Nephron (organoid): Measurements from ENCODE around the gene CDH13.

Source experiments
- H3K27ac Mint-ChIP-seq, 3 experiments: 2 replicates each; pipeline ENCODE4 v1.8.0; 2020; ENCODE audit warnings: mixed read lengths in 3 of 3, mild to moderate bottlenecking in 2 of 3, moderate library complexity in 1 of 3
- H3K27me3 Mint-ChIP-seq: 2 replicates; pipeline ENCODE4 v1.8.0; 2021; ENCODE audit warnings: low read depth, mild to moderate bottlenecking, moderate library complexity, mixed read lengths
- H3K36me3 Mint-ChIP-seq: 2 replicates; pipeline ENCODE4 v1.8.0; 2020; ENCODE audit warnings: low read depth, mixed read lengths
- H3K4me1 Mint-ChIP-seq: 2 replicates; pipeline ENCODE4 v1.8.0; 2020; ENCODE audit warnings: mixed read lengths
- H3K4me3 Mint-ChIP-seq, 3 experiments: 2 replicates each; pipeline ENCODE4 v1.8.0; 2020; ENCODE audit warnings: mild to moderate bottlenecking in 3 of 3, mixed read lengths in 3 of 3, moderate library complexity in 2 of 3
- H3K9me3 Mint-ChIP-seq: 2 replicates; pipeline ENCODE4 v1.8.0; 2020; ENCODE audit warnings: mixed read lengths
- TF ChIP-seq, protein P1 (sequence below), 3 experiments: fragments of 200-600 bp; sonication (generic); IDR thresholded peaks; one replicate each; pipeline ENCODE4 v1.5.0; 2021; ENCODE audit warnings: antibody characterized with exemption in 3 of 3; ENCODE audit not compliant: unreplicated experiment in 3 of 3

Gene CDH13

DNA sequence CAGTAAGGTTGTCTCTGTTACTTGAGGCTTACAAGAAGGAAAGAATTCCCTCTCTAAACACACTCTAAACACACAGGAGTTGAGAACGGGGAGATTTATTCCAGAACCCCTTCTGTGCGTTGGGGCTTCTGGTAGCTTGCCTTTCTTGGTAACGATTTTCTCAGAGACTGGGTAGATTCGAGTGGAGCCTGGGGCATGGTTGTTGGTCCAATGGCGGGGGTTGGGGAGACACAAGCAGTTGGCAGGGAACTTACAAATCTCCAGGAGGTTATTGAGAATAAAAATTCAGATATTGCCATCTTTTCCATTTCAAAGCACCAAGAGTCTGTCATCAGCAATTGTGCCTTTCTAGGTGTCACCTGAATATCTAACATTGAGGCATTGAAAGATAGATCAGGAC, 251.7 kb downstream of the CDH13 start:
- peaks cover 13% of the 10 kb centered on the region for H3K27me3 Mint-ChIP-seq
- TF ChIP-seq, protein P1, sequence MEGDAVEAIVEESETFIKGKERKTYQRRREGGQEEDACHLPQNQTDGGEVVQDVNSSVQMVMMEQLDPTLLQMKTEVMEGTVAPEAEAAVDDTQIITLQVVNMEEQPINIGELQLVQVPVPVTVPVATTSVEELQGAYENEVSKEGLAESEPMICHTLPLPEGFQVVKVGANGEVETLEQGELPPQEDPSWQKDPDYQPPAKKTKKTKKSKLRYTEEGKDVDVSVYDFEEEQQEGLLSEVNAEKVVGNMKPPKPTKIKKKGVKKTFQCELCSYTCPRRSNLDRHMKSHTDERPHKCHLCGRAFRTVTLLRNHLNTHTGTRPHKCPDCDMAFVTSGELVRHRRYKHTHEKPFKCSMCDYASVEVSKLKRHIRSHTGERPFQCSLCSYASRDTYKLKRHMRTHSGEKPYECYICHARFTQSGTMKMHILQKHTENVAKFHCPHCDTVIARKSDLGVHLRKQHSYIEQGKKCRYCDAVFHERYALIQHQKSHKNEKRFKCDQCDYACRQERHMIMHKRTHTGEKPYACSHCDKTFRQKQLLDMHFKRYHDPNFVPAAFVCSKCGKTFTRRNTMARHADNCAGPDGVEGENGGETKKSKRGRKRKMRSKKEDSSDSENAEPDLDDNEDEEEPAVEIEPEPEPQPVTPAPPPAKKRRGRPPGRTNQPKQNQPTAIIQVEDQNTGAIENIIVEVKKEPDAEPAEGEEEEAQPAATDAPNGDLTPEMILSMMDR (IDR thresholded peaks at IDR 0.05; ENCODE audit: unreplicated experiment in 3 of 3) = no peak
- H3K36me3 Mint-ChIP-seq = no peaks in the 10 kb centered on the region
- no peak overlapping the region for H3K4me3 Mint-ChIP-seq
- H3K9me3 Mint-ChIP-seq = no peaks in the 10 kb centered on the region
- H3K27ac Mint-ChIP-seq = no peak overlapping the region
- H3K4me1 Mint-ChIP-seq = peaks cover 25% of the 10 kb centered on the region

GRCh38 chr16:82880346-82880745, 253.6 kb downstream of the CDH13 start:
- Mint-ChIP-seq H3K27me3 (peaks cover 9% of the 10 kb centered on the region), H3K9me3 (no peaks in the 10 kb centered on the region), H3K4me3 (no peak overlapping the region), H3K4me1 (peaks cover 12% of the 10 kb centered on the region), H3K27ac (no peak overlapping the region), H3K36me3 (no peaks in the 10 kb centered on the region)
- TF ChIP-seq, protein P1 (IDR thresholded peaks at IDR 0.05; ENCODE audit: unreplicated experiment in 3 of 3) = no peak

DNA sequence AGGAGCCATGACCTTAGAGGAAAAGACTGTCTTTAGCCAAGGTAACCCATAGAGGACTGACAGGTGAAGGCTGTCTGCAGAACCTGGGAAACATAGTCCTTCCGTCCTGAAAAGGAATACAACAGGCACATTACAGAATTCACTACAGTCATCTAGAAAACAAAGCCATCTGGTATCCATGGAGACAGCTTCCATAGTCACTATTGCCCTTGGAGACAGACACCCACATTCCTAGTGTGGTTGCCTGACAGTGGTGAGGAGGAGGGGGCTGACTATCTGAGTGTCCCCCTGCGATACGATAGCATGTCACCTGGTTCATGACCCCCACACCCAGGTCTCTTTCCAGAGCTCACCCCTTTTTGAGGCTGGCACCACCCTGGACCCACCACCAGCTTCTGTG, 254.7 kb downstream of the CDH13 start:
- Mint-ChIP-seq H3K36me3 (no peaks in the 10 kb centered on the region), H3K4me3 (no peak overlapping the region), H3K9me3 (no peaks in the 10 kb centered on the region), H3K4me1 (peaks cover 12% of the 10 kb centered on the region), H3K27me3 (peaks cover 13% of the 10 kb centered on the region), H3K27ac (no peak overlapping the region)
- TF ChIP-seq, protein P1 (IDR thresholded peaks at IDR 0.05; ENCODE audit: unreplicated experiment in 3 of 3) = no peak

DNA sequence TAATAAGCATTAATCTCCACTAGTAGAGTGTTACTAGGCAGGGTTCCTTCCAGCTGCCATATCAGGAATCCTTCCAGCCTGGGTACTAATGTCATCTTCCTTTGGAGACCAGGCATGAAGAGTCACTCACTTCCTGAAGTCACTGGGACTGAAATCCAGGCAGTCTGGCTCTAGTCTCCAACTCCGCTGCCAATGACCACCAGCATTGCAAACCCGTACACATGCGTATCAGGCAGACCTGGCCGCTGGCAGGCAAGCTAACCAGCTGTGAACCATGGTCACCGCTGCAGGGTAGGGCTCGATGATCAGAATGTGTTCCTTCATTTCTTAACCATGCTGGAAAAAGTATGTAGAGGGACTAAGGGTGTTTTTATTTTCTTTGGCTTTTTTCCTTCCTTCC, 255.5 kb downstream of the CDH13 start:
- Mint-ChIP-seq H3K27ac (no peak overlapping the region), H3K4me1 (peaks cover 19% of the 10 kb centered on the region), H3K4me3 (no peak overlapping the region), H3K27me3 (peaks cover 13% of the 10 kb centered on the region), H3K9me3 (no peaks in the 10 kb centered on the region), H3K36me3 (no peaks in the 10 kb centered on the region)
- TF ChIP-seq, protein P1 (IDR thresholded peaks at IDR 0.05; ENCODE audit: unreplicated experiment in 3 of 3) = no peak

GRCh38 chr16:82882982-82883835, 256.4 kb downstream of the CDH13 start:
- H3K4me1 Mint-ChIP-seq = peaks cover 25% of the 10 kb centered on the region

More at GRCh38 chr16:82882982-82883835, 256.4 kb downstream of the CDH13 start:
- no peak overlapping the region for H3K27ac Mint-ChIP-seq
- no peak overlapping the region for H3K4me3 Mint-ChIP-seq
- peaks cover 13% of the 10 kb centered on the region for H3K27me3 Mint-ChIP-seq
- TF ChIP-seq, protein P1 (IDR thresholded peaks at IDR 0.05; ENCODE audit: unreplicated experiment in 3 of 3) = no peak
- H3K9me3 Mint-ChIP-seq = no peaks in the 10 kb centered on the region
- no peaks in the 10 kb centered on the region for H3K36me3 Mint-ChIP-seq
